Placental epithelial cell (primary cell): Measurements from ENCODE around the gene FBXO39. TPM values are rescaled to one million over a fixed set of nuclear protein-coding genes. Genes with fewer than 3 reads are reported as not detected.

Source experiments
- small RNA-seq: library from RNA; depleted of rRNA; stranded (forward); fragments of <200 nt; gene quantifications from one replicate; pipeline ENCODE3, GENCODE V24; 2012
- total RNA-seq: library from RNA; depleted of rRNA; stranded (reverse); fragments of >200 nt; gene quantifications from 2 replicates; pipeline ENCODE4 v1.2.3, GENCODE V29; 2012

FBXO39 gene
- not detected in 2 replicates for total RNA-seq

DNA sequence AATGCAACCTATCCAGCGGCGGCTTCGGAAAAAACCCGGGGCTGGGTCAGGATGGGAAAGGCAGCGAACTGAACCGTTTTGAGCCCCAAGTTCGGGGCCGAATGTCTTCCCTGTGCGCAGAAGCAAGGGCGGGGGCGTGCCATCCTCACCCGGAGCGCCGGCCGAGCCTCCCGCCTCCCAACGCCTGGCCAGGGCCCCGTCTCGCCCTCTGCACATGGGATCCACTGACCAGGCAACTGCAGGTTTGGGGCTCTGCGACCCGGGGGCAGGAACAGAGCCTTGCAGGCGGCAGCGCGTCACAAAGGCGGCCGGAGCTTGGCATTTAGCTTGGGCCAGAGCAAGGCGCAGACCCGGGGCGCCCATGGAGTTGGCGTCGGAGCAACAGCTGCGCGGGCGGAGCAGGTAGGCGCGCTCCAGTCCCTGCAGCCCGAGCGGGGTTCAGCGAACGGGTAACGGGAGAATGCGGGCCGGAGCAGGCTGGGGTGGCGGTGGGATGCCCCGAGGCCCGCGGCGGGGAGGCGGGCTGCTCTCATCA lies at the start of gene FBXO39:
Gene FBXO39, plus strand, starts transcription at position 345 of the 535 bp plus-strand sequence. CDS start 3,654 bp downstream, outside the sequence.

DNA sequence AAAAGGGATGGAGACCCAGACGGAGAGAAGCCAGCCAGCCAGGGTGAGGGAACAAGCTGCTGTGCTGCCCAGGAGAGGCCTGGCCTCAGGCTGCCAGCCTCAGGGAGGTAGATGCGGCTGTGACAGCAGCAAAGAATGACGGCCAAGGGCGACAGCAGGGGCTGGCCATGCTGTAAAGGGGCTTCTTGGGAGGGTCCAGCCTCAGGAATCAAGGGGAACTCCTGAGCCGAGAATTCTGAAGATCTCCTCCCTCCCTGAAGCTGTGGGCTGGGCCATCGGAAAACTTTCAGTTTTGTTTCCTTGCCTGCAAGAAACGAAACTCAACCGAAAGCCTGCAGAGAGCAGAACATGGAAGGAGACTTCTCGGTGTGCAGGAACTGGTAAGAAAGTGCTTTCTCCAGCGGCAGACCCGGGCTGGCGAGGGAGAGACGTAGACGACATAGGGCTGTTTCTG lies 20.3 kb upstream of the FBXO39 start, which contains the start of gene XAF1:
Gene XAF1, plus strand, starts transcription at position 316 of the 454 bp plus-strand sequence. Its CDS starts 33 bp downstream, at position 349.

DNA sequence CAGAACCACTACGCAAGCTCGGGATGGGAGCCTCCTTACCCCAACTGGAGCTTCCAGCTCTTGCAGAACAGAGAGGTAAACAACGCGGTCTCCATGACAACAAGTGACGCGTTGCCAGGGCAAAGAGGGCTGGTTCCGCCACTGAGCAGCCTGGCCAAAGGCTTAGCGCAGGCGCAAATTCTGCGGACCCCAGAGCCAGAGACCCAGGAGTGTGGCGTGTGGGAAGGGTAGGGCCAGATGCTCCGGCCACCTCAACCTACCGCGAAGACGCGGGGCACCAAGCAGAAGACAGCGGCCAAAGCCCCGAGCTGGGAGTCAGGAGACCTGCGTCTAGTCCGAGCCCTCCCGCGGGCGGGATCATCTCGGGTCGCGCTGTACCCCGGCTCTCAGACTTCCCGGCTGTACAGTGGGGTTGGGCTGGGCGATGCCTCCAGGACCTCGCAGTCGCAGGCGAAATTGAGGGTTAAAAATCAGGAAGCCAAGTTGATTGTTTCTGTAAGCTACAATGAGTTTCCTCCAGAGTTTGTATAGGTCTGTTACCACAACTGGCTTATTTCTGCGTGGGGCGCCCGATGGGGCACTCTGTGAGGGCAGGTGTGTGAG lies 55.7 kb downstream of the FBXO39 start, which contains the start of gene TEKT1:
Gene TEKT1, minus strand, starts transcription at position 69 of the 603 bp plus-strand sequence. CDS start 1,353 bp downstream, outside the sequence.

Small RNA genes lying within 50 kb of the gene (small RNA-seq; reads per million reads assigned to genes)
- not detected for gene AC004706.2

Other genes with a start within 250 kb of the FBXO39 start
- gene PITPNM3, start 219.7 kb upstream of the FBXO39 start, total RNA-seq = 1.7 and 2.0 TPM in 2 replicates
- 12.9 and 17.7 TPM in 2 replicates for gene KIAA0753, start 135.5 kb upstream of the FBXO39 start, total RNA-seq
- gene TXNDC17, start 135.2 kb upstream of the FBXO39 start, total RNA-seq = 53.0 and 124 TPM in 2 replicates
- 6.3 and 6.8 TPM in 2 replicates for gene MED31, start 124.6 kb upstream of the FBXO39 start, total RNA-seq
- gene C17orf100, start 124.5 kb upstream of the FBXO39 start, total RNA-seq = 0.43 and 2.0 TPM in 2 replicates
- gene SLC13A5, start 62.8 kb upstream of the FBXO39 start, total RNA-seq = 0.65 TPM in 1 of 2 replicates, not detected in the other
- gene XAF1, start 20.2 kb upstream of the FBXO39 start, total RNA-seq = 0.22 and 0.39 TPM in 2 replicates
- not detected in 2 replicates for gene TEKT1, start 55.5 kb downstream of the FBXO39 start, total RNA-seq
- gene ALOX12, start 219.8 kb downstream of the FBXO39 start, total RNA-seq = not detected in 2 replicates
- gene RNASEK, start 236.4 kb downstream of the FBXO39 start, total RNA-seq = 25.9 and 47.6 TPM in 2 replicates
- under 0.01 TPM in 2 replicates for gene BCL6B, start 246.8 kb downstream of the FBXO39 start, total RNA-seq